GM21825 (cell line): ENCODE data around the gene OR12D2.
"Not testable (repeated sequence)": the region's sequence is repeated elsewhere in the genome, so short reads cannot be mapped to it uniquely, and the experiment has no call there.

Source experiments
- ATAC-seq: cut with Tn5 transposase; IDR thresholded peaks from one replicate; pipeline ENCODE4 v1.9.1; 2021; ENCODE audit warnings: mild to moderate bottlenecking, moderate library complexity; ENCODE audit not compliant: unreplicated experiment

The OR12D2 gene, protein sequence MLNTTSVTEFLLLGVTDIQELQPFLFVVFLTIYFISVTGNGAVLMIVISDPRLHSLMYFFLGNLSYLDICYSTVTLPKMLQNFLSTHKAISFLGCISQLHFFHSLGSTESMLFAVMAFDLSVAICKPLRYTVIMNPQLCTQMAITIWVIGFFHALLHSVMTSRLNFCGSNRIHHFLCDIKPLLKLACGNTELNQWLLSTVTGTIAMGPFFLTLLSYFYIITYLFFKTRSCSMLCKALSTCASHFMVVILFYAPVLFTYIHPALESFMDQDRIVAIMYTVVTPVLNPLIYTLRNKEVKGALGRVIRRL

DNA sequence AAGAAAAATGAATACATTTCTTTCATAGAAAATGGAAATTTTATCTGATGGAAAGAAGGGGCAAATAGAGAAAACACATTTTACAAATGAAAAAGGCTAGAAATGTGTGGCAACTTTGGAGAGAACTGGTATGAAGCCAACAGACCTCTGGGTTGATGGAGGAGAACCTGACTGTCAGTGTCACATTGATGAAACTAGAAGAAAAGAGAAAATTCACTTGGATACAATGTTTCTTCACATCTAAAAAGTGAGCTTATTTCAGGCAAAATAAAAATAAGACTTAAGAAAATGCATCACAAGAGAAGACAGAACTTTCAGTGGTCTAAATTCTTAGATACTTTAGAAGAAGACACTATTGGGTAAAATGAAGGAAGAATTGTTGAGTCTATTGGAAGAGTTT lies at the start of gene OR12D2:
OR12D2 (plus strand) TSS at position 301 of the 400 bp plus-strand sequence. CDS start 1,069 bp downstream, outside the sequence.
- no peak for ATAC-seq

DNA sequence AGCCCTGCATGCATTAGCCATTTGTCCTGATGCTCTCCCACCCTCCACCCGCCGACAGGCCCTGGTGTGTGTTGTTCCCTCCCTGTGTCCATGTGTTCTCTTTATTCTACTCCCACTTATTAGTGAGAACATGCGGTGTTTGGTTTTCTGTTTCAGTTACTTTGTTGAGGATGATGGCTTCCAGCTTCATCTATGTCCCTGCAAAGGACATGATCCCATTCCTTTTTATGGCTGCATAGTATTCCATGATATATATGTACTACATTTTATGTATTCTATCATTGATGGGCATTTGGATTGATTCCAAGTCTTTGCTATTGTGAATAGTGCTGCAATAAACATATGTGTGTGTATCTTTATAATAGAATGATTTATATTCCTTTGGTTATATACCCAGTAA lies 46.1 kb upstream of the OR12D2 start:
- not testable (repeated sequence) for ATAC-seq

DNA sequence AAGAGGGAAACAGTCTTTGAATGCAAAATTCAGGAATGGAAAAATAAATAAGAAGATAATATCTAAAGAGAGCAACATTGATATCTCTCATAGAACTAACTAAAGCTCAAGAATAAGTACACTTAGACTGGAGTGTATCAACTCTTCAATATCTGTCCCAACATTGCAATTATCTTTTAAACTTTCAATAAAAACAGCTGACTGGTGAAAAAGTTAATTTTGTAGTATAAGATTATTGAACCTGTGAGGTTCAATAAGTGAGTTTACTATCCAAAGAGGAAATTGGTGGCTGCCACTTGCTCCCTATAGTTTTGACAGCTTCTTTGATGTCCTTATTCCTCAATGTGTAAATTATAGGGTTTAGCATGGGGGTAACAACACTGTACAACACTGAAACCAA lies 40.5 kb upstream of the OR12D2 start:
- no peak for ATAC-seq

DNA sequence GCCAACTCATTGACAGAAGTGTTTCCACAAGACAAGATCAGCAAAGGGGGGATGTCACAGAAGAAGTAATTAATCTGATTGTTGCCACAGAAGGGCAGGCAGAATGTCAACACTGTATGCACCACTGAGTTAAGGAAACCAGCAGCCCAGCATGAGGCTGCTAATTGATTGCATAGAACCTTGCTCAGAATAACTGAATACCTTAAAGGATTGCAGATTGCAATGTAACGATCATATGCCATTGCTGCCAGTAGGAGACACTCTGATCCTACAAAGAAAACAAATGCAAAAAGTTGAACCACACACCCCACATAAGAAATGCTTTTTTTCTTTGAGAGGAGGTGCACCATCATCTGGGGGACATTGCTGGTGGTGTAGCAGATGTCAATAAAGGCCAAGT lies 39.8 kb upstream of the OR12D2 start:
- no peak for ATAC-seq

DNA sequence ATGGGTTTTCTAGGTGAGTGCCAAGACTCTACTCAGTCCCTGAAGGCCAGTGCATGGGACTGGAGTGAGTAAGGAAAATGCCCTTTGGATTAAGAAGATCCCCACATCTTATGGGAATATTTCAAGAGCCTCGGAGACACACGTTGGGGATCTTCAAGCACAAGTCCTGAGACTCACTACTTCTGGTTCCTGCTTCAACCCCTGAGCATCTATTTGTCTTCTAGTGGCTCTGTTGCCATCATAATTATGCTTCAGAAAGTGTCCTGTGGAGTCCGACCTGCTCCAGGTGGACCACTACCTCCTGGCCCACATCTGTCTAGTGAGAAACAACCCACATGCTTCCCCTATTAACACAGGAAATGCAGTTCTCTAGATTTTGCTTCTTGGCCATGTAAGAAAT lies 26.7 kb upstream of the OR12D2 start, which contains the start of gene OR5V1:
OR5V1 (minus strand) TSS at position 101 of the 400 bp plus-strand sequence. CDS start 12,670 bp downstream, outside the sequence.
- ATAC-seq, result no peak

DNA sequence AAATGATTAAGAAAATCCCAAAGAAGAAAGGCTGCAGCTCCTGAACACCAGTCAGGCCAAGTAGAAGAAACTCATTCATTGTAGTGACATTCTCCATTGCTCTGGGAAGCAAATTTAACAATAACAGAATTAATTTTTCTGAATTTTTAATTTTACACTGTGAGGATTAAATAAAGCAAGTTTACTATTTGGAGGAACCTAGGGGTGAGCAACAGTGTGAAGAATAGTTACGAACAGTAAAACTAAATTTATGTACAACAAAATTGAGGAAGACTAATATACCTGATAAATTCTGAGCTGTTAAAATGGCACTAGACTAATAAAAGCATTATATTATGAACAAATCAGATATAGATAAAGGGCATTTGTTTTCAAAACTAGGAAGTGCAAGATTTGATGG lies 20.2 kb upstream of the OR12D2 start, which contains the start of gene OR12D3:
OR12D3 (minus strand) TSS at position 101 of the 400 bp plus-strand sequence; CDS start at position 97, 4 bp downstream.
- no peak for ATAC-seq

DNA sequence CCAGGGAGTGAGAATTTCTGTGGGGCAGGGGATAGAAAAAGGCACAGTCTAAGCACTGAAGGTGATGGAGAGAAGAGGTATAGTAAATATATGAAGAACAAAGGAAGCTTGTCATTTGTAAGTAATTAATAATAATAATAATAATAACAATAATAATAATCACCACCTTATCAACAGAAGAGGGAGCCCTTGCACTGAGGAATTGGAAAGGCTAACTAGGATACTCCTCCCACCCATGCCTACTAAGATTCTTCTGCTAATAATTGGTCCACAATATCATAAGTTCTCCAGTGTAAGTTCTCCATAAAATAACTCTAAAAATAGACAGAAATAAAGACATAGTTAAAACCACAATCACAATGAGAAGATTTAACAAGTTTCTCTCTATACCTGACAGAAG lies 19.4 kb upstream of the OR12D2 start:
- ATAC-seq, result no peak

DNA sequence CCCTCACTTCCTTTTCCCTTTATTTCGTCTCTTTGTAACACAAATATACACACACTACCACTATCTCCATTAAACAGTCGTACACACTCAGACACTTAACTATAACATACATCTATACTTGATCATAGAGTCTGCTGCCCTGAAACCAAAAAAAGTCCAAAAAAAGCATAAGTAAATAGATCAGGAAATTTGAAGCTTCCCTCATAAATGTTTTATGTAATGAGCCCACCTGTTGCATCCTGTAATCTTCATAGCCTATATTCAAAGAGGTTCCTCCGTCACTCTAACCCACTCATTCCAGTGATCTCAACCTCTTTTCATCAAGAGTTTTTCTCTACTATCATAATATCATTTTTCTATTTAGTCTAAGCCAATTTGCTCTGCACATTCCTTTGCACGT lies 6.9 kb upstream of the OR12D2 start:
- ATAC-seq, result no peak

DNA sequence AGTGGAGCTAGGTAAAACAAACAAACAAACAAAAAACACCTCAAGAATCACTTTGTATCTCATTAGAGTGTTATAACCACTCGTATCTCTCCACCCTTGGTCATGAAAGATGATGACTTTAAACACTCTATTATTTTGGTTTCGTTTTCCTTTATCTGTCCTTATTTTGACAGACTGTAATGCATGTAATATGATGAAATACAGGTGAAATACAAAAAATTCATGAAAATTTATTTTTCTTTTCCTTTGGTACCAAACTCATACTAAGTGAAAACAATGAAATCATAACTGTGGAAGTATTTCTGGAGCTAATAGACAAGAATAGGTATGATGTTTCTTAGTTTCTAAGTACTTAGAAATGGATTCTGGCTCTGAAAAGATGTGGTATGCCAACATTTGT lies 4.1 kb downstream of the OR12D2 start:
- ATAC-seq, result no peak

DNA sequence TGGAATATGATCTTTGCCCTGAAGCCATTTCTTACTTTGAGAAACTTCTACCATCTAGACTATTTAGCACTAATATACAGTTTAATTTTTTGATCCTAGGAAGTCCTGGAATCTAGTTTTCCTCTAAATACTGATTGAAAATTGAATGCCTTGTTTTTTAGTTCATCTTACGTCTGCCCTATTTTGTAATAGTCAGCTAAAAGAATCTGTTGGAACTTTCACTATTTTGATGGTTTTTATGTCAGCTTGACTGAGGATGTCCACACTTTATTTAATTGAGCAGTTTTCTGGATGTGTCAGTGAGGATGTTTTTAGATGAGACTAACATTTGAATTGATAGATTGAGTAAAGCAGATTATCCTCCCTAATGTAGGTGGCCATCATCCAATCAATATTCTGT lies 8.4 kb downstream of the OR12D2 start:
- no peak for ATAC-seq

DNA sequence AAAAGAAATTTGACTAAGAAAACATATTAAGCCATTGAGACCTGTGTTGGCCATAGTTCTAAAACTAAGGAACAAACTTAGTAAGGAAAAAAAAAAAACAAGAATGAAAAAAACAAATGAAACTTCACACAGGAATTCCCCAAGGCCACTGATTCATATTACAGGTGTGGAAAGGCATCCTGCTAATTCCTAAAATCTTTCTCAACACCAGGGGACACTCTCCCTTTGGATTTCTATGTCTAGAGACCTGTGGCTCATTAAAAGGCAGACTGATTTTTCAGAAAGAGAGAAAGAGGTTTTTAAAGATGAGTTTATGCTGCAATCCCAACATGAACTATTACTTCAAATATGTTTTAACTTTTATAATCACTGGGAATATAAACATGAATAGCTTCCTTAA lies 19.2 kb downstream of the OR12D2 start, which contains the start of gene OR12D1:
OR12D1 (plus strand) TSS at position 341 of the 400 bp plus-strand sequence.
- no peak for ATAC-seq

DNA sequence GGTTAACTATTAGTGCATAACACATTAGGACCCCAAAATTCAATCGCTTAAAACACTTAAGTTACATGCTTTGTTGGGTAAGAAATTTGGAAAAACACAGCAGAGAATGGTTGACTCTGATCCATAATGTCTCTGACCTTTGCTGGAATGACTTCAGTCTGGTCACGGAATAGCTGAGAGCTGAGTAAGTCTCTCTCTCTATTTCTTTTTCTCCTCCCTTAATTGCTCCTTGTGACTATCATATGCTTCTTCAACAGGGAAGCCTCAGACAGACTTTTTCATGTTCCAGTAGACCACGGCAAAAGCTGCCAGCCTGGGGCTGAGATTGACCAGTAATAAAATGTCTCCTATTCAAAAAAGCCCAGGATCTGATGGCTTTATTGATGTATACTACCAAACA lies 24.1 kb downstream of the OR12D2 start:
- ATAC-seq, result no peak

DNA sequence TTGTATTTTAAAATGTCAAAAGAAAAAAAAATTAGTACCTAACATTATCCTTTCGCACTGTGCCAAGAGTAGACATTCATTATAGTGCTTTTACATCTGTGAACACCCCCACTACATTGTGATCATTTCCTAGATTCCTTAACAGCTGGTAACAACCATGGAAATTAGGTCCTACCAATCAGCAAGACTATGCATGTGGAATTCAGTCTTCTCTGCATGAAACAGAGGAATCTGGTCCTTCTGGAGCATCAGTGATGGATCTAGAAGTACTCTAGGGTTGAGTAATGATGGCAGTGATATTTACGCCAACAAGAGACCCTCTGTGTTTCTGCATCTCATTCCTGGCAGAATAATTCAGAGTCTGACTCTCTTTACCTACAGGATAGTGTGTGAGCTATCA lies 28.7 kb downstream of the OR12D2 start:
- no peak for ATAC-seq

DNA sequence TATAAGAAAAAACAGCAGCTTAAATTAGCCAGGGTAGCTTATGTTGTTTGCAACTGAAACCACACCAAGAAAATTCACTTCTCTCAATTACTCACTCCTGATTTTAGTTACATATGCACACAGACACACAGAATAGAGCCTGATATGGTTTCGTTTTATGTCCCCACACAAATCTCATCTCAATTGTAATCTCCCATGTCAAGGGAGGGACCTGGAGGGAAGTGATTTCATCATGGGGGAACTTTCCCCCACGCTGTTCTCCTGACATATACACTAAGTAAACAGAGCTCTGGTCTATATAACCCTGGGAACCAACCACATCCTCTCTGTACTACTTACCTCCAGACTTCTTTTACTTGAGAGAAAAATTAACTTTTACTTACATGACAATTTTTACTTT lies 29.1 kb downstream of the OR12D2 start:
- no peak for ATAC-seq

DNA sequence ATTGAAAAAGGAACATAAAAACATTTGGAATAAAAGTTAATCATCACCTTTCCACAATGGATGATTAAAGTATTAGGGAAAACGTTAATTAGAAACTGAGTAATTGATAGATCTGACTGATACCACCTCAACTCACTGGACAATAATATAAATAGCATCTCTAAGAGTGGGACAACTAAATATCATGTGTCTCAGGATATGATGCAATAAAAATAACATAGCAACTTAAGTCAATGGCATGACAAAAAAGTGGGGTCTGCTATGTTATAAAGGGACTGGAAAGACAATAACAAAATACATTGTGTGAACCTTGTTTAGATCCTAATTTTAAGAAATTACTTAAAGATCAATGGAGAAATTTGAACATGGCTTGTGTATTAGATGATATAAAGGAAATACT lies 29.6 kb downstream of the OR12D2 start:
- no peak for ATAC-seq

DNA sequence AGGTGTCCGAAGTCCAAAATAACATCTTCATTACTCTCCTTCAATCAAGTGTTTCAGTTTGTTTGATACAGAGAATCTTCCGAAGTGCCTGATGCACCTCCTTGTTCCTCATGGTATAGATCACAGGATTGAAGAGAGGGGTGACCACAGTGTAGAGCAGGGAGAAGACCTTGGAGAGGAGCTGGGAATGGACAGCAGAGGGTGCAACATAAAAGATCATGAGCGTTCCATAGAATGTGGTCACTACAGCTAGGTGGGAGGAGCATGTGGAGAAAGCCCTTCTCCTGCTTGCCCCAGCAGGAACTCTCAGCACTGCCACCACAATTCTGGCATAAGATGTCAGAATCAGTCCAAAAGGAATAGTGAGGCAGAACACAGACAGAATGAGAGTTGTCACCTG lies 31.2 kb downstream of the OR12D2 start:
- ATAC-seq, result no peak

DNA sequence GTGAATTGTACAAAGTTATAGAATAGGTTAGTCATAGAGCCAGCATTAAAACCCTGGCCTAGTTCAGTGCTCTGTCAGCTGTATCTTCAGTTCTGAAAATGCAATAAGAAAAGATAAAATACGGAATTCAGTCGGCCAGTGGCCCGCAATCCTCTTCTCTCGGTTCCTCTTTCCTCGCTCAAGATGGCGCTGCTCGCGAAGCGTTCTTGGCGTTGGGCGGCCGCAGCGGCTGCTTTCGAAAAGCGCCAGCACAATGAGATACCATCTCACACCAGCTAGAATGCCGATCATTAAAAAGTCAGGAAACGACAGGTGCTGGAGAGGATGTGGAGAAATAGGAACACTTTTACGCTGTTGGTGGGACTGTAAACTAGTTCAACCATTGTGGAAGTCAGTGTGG lies 41.3 kb downstream of the OR12D2 start:
- not testable (repeated sequence) for ATAC-seq

DNA sequence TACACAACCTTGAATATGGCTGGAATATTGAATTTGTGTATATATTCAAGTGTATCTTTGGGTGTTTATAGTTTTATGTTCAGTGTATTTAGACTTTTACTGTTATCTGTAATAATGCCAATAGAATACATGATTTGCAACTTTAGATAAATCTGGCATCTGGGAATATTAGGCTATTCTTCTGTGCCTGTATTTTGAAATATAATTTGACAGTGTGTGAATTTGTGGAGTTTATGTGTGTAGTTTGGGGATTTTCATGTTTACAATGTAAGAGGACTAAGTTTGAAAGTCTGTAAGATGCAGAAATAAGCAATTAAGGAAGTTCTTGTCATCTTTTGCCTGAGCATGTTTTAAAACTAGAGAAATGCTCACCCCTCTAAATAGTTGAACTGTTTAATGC lies 43.6 kb downstream of the OR12D2 start, which contains the start of gene OR10C1:
OR10C1 (plus strand) TSS at position 301 of the 400 bp plus-strand sequence. CDS start 710 bp downstream, outside the sequence.
- no peak for ATAC-seq

DNA sequence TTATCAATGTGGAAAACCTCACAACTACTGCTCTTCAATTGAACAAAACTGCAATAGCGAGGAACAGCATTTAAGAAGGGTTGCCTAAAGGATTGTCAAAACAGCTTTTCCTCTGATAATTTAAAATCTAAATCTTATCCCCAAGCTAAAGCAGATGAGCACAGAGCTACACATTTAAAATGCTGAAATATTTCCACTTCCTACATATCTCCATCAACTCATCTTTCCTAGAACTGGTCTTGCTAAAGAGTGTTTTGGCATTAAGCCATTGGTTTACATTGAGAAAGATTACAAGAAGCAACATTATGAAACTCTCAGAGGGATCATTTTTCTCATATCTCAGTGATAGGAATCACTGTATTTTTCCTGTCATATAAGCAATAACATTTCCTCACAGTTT lies 47.3 kb downstream of the OR12D2 start:
- no peak for ATAC-seq

DNA sequence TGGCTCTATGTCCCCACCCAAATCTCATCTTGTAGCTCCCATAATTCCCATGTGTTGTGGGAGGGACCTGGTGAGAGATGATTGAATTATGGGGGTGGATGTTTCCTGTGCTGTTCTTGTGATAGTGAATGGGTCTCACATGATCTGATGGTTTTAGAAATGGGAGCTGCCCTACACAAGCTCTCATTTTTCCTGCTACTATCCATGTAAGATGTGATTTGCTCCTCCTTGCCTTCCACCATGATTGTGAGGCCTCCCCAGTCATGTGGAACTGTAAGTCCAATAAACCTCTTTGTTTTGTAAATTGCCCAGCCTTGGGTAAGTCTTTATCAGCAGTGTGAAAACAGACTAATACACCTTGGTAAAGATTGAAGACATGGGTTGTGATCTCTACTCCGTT lies 48.6 kb downstream of the OR12D2 start:
- ATAC-seq, result not testable (repeated sequence)
